ENCODE measurements around the gene UBE2H.
"Not testable (repeated sequence)": the region's sequence is repeated elsewhere in the genome, so short reads cannot be mapped to it uniquely, and the experiment has no call there.

The UBE2H gene

DNA sequence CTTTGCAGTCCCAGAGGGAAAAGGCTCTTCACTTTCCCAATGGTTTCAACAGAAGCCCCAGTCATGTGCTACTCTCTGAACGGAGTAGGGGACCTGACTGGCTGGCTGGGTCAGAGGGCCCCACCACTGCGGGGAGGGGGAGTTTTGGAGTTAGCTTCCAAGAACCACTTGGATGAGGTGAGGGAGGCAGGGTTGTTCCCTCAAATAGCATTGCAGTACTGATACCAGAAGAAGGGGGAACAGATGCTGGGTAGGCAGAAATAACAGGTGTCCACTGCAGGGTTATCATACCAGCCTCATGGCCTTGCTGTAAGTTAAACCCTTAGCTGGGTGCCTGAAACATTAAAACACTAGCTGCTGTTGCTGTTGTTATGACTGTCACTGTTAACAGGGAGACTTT lies 131.3 kb downstream of the UBE2H start:
- DNase-seq (ENCODE audit: low read depth) = no peak

DNA sequence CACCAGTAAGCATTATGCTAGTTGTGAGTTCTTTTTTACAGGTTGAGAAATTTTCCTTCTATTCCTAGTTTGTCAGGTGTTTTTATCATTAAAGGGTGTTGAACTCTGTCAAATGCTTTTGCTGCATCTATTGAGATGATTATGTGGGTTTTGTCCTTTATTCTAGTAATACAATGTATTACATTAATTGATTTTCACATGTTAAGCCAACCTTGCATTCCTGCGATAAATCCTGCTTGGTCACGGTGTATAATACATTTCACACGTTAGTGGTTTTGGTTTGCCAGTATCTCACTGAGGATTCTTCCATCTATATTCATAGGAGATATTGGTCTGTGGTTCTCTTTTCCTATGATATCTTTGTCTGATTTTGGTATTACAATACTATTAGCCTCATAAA lies 136.0 kb downstream of the UBE2H start:
- no peak for DNase-seq (ENCODE audit: low read depth)

DNA sequence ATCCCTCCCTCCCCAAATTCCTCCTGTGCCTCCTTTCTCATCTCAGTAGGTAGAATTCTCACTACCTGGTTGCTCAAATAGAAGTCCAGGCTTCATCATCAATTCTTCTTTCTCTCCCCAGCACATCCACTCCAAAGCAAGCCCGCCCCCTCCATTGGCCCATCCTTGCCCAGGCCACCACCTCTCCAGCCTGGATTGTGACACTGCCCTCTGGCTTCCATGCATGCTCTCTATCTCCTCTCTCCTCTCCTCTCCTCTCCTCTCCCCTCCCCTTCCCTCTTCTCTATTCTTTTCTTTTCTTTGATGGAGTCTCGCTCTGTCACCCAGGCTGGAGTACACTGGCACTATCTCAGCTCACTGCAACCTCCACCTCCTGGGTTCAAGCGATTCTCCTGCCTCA lies 144.9 kb downstream of the UBE2H start:
- no peak for DNase-seq (ENCODE audit: low read depth)

DNA sequence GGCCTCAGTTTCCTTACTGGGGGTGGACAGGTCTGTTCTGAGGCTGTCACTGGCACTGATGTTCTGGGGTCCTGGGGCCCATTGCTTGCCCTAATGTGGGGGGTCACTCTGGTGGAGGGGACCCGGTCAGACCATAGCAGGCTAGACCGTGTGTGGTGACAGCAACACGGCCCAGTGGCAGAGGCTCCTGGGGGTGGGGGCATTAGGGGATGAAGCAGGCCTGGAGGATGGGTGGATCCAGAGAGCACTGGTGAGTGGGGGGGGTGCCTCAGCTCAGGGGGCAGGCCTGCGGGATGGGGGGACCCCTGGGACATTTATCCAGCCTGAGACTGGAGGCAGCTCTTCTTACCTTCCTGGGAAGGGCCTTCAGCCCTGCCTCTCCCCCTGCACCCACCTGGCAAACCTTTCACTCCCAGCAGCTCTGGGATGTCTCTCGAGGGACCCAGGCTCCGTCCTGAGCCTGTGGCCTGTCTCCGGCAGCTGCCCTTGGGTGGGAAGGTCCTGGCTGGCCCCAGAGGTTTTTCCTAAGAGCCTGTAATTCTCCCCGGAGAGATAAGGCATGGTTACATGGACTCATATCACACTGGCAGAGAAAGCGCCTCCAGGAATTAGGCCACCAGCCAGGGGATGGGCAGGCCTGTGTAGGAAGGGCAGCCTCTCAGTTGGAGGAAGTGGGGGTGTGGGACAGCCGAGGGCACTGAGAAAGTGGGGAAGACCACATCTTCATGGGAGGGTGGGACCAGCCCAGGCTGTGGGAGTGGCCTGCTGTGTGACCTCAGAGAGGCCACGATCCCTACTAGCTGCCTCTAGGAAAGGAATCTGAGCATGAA lies 147.7 kb downstream of the UBE2H start:
- no peak for DNase-seq (ENCODE audit: low read depth)

DNA sequence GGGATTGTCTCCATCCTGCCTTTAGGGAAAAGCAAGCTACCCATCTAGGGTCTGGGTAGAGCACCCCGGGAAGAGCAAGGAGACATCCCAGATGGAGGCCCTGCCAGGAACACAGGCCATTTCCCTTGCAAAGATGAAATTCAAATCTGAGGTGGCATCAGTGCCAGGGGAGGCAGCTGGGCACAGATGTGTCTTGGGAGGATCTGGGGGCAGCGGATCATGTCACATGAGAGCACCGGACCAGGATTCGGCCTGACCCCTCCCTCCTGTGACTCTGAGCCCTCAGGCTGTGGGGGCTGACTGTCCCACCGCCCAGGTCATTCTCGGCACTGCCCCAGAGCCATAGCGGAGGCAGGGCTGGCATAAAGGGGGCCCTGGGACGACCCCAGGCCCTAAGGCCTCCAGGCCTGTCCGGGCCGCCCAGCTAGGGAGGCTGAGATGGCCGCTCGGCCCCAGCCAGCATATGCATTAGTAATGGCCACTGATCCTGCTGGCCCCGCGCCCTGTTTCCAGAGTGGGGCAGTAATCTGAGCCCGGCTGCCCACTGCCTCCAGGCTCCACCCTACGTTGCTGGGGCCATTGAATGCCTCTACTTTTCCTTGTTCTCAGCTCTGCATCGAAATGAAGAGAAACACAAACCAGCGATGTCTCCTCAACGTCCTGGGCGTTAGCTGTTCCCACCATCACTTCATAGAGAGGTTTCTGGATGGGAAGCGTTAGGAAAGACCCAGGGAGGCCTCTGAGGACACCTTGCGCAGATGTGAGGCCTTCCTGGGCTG lies 148.5 kb downstream of the UBE2H start:
- no peak for DNase-seq (ENCODE audit: low read depth)

DNA sequence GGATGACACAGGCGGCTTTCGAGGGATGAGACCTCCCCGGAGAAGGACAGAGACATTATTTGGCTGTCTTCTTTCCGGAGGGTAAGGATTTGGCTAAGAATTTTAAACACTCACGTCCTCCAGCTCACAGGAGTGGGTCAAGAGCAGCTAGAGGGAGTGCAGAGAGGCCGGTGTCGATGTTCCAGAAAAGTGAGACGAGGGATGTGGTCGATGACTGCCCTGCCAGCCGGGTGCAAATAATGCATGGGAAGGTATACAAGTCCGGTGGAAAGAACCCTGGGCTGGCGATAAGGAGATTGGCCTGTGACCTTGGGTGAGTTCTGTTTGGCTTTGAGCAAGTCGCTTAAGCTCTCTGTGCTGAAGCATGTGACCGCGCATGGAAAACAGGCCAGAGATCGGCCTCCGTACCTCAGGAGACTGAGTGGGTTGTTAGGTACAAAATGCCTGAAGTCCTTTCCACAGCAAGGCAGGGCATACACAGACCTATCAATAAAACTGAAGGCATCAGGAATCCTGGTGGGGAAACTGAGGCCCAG lies 149.1 kb downstream of the UBE2H start:
- DNase-seq (ENCODE audit: low read depth) = no peak

DNA sequence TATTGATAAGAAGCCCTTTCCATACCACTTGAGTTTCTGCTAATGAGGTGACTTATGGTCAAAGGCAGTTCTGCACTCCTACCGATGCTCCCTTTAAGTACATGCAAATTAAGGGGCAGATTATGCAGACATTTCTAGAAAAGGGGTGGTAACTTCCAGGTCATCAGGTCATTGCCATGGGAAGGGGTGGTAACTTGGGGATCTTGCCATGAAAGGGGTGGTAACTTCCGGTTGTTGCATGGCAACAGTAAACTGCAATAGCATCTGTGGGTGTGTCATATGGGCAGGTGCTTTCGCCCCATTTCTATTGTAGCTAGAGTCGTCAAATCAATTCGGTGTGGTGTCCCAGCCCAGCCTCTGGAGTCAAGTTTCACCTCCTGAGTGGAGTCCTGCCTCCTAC lies 150.9 kb downstream of the UBE2H start:
- DNase-seq (ENCODE audit: low read depth) = no peak

DNA sequence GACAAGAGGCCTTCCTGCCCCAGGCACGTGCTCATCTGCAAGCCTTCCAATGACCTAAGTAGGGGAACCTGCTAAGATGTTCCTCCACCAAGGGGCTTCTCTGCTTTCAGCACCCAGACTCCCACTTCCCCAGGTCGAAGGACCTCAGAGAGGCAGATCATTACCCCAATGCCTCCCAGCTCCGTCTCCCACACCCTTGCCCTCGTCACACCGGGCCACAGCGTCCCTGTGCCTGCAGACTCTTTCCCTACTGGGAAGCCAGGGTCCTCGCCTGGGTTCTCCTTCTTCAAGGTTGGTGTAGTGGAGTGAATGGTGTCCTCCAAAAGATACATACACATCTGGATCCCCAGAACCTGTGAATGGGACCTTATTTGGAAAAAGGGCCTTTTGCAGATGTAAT lies 151.9 kb downstream of the UBE2H start:
- no peak for DNase-seq (ENCODE audit: low read depth)

DNA sequence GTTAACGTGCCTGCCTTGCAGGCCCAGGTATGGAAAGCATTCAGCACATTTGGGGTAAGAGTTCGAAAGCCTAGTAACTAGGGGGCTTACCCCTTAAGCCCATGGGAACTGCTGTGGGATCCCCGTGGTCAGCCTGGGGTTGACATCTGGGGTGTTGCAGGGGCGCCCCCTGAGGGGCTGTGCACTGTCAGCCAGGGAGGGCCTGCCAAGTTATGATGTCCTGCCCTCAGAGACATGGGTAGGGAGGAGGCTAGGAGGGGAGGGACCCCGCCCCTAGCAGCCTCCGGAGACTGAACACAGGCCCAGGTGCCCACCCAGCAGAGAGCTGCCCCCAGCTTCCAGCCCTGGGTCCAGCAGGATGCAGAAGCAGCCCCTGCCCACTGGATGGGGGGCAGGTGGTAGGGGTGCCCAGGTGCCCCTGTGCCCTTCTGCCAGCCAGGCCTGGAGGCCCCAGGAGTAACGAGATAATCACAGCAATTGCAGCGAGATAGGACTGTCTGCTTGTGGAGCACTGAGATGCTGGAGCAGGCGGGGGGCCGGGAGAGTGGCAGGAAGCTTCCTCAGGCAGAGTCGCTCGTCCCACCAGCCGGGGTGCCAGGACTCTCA lies 153.3 kb downstream of the UBE2H start:
- DNase-seq (ENCODE audit: low read depth) = no peak

DNA sequence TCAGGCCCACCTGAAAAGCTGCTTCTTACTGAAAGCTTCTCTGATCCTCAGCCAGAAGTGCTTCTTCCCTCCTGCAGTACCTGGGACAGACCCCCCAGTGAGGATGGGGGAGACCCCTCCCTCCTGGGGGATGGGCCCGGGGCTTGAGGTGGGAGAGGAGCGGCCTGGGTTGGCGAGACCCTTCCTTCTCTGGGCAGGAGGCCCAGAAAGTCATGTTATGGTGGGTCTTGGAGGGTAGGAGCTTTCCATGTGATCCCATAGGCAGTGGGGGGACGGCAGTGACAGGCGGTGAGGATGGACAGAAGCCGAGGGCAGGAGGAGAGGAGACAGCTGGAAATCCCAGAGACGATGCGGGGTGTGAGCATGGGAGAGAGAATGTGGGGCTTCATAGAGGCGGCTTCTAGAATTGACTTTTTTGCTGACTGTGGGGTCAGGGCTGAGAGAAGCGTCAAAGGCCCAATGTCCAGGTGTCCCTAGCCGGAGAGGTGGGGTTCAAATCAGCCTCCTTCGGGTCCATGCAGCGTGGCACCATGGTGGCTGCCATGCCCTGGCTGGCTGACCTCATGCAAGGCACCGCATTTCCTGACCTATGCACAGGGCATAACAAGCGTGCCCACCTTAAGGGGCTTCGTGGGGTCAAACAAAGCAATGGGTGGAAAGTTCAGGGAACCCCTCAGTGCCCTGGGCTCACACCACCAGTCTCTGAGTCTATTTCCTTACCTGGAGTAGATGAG lies 154.0 kb downstream of the UBE2H start:
- DNase-seq (ENCODE audit: low read depth) = no peak

DNA sequence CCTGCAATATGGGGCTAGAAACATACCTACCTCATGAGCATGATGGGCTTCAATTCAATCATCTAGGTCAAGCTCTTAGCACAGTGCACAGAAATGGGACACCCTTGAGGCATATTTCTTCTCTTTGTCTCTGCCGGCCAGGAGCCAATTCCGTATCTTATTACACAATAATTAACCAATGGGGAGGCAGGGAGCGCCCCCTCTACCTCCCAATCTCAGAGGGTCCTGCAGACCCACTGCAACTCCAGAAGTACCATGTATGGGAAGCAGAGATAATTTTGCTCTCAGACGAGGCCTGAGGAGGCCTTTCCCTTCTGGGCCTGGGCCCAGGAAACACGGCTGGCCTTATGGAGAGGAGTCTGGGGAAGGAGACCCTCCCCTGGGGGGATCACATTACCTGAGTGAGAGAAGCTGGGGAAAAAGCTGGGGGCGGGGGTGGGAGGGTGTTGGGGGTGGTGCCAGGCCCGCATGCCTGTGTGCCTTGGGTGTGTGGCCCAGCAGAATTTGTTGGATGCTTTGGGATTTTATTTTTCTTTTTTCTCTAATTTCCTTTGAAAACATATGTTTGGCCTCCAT lies 155.5 kb downstream of the UBE2H start:
- no peak for DNase-seq (ENCODE audit: low read depth)

DNA sequence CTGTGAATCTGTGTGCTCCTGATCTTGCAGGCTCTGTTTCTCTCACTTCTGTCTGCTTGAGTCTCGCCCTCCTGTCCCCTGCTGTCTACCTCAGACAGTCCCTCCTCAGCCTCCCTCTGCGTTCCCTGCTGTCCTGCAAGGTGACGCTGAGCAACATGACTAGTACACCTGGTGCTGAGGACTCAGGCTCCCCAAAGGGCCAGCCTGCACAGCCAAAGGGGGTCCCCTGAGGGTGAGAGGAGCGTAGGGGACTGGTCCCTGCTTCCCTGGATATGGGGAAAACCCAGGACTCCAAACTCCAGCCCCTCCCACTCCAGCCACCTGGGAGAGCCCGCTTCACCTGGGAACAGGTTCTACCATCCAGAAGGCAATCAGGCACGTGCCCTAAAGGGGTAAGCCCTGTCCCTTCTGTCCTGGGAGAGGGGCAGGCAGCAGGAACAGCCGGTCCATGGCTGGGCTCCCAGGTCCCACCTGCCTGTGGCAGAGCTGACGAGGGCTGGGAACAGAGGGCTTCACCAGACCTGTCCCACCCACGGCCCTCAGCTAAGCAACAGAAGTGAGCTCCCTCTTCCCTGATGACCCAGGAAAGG lies 156.5 kb downstream of the UBE2H start:
- no peak for DNase-seq (ENCODE audit: low read depth)

DNA sequence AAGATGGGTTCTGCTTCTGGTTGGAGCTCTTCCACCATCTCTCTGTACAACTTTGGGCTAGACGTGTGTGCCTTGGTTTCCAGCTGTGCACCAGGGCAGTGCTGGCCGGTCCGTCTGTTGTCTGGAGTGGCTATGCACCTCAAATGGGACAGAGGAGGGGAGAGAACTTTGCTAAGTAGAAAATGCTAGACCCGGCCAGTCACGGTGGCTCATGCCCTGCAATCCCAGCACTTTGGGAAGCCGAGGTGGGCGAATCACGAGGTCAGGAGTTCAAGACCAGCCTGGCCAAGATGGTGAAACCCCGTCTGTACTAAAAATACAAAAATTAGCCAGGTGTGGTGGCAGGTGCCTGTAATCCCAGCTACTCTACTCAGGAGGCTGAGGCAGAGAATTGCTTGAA lies 158.3 kb downstream of the UBE2H start:
- DNase-seq (ENCODE audit: low read depth) = not testable (repeated sequence)

DNA sequence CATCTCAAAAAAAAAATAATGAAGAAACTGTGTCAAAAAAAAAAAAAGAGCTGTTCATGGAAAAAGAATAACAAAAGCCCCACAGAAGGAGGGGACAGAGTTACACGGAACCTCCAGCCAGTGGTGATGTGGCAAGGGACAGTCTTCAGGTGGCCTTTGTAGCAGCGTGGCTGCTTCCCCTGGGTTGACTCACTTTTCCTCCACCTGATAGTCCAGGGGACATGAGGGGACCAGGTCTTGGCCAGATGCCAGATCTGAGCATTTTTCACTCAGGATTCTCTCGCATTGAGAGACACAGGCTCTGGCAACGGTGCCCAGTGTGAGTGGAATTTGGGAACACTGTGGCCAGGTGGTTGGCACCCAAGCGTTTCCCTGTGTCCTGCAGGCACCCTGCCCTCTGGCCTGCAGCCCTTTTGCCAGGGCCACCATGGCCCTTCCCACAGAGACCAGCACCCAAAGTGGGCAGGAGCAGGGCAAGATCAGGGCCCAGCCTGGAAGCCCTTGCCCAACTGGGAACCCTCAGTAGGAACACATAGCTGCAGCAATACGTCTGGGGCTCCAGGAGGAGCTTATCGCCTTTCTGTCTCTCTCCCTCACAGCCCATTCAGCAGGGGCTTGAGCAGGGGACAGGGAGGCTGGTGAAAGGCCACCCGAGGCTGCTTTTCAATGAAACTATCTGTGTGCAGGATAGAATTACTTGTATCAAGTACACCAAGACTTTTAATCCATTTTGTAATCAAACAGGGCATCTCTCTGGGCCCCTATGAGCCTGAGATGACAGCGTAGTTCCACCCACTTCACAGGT lies 159.1 kb downstream of the UBE2H start:
- no peak for DNase-seq (ENCODE audit: low read depth)

DNA sequence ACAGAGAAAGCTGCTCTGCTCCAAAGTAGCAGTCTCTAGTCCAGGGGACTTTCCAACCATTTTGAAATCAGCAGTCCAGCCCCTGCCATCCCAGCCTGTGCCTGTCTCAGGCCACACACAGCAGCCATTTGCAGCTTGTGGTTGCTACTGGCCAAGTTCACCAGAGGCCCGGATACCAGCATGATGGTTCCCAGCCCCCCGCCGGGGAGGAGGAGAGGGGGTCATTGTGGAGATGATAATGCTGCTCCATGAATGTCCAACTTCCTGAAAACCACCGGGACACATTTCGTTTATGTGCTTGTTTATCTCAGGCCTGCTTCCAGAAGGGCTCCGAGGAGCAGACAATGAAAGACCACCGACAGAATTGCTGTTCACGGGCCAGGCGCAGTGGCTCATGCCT lies 160.0 kb downstream of the UBE2H start:
- DNase-seq (ENCODE audit: low read depth) = no peak

DNA sequence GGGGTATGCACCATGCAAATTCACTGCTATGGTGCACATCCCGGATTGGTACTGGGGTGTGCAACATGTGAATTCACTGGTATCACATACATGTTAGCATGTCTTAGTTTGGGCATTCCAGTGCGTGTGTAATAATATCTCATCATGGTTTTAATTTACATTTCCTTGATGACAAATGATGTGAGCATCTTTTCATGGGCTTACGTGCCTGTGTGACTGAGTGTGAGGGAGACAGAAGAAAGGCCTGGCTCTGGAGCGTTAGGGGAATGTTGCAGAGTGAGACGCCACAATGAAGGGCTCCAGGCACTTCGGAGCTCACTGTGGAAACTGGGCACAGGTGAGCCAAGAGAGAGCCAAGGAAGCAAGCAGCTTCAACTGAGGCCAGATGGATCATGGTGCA lies 162.6 kb downstream of the UBE2H start:
- DNase-seq (ENCODE audit: low read depth) = no peak

DNA sequence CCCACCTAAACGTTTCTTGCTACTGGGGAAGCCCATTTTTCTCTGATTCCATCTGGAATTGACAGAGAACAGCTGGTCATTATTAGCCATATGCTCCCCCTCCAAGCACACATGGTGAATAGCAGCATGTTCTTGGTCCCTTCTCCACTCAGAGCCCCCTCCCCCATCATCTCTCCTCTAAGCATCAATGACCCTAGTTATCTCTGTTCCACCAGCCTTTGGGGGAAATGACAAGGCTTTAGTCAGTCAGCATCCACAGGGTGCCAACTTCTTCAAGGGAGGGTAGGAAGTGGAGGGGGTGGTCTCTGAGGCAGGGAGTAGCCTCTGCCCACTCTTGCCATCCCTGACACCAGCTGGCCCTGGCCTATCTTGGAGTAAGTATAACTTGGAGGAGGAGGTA lies 163.1 kb downstream of the UBE2H start:
- DNase-seq (ENCODE audit: low read depth) = no peak

DNA sequence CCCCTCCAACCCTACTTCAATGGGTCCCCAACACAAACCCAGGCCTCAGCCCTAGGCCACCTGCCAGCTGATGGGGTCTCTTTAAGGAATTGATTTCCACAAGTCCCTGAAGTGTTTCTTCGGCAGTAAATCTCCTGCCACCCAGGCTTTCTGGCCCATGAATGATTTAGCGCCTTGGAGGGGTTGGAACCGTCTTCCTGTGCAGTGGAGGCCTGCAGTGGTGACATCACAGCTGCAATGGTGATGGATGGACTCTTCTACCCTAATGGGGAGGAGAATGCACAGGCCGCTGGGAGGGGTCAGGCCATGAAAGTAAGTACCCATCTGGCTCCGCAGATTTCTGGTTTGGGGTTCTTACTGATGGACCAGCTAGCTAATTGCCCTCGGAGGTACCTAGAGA lies 163.8 kb downstream of the UBE2H start:
- no peak for DNase-seq (ENCODE audit: low read depth)

DNA sequence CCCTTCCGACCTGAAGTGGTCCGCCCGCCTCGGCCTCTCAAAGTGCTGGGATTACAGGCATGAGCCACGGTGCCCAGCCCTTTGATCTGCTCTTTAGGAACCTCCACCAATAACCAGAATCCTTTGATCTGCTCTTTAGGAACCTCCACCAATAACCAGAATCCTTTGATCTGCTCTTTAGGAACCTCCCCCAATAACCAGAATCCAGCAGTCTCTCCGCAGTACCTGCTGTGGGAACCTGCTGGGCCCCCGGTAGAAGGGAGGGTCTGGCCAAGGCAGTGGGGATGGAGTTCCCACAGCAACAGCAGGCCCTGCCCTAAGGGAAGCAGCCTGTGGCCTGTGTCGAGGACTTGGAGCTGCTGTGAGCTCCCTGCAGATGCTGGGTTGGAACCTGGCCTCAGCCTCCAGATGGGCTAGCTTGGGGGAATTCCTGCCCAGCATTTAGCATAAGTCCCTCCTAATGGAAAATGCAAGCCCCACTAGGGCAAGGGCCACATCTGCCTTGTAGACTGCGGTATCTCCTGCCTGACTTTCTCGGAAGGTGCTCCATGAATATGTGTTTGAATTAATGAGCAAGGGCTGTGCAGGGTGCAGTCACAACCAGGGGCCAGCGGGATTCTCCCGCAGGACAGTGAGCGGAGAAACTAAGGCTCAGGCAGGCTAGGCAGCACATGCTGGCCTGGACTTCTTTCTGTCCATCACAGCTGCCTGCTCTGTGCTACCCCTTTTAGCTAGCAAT lies 165.8 kb downstream of the UBE2H start:
- no peak for DNase-seq (ENCODE audit: low read depth)
